Dermis microvascular lymphatic vessel endothelial cell (primary cell): Measurements from ENCODE around the gene HIBADH. TPM values are rescaled to one million over a fixed set of nuclear protein-coding genes. Genes with fewer than 3 reads are reported as not detected.
A peak's percentile ranks its signal among the peaks of the same experiment; 100 is the strongest.
"Not testable (repeated sequence)": the region's sequence is repeated elsewhere in the genome, so short reads cannot be mapped to it uniquely, and the experiment has no call there.

ENCODE experiments used
- DNase-seq, 2 donors: peaks; one replicate each; pipeline versions ENCODE4 v3.0.0 to v3.0.0-alpha.2; 2010; ENCODE audit warnings: low read depth in 2 of 2
- total RNA-seq: library from RNA; depleted of rRNA; stranded (reverse); fragments of >200 nt; gene quantifications from 2 replicates; pipeline ENCODE4 v1.2.1, GENCODE V29; 2014

The HIBADH gene
- total RNA-seq, 1 donor from 2014 or later, result 23.5 TPM

GRCh38 chr7:27680610-27681009 lies 17.9 kb upstream of the HIBADH start:
- no peak for DNase-seq

GRCh38 chr7:27678617-27679260 lies 16.1 kb upstream of the HIBADH start:
- peak in 1 of 2 donors; percentile 35 for DNase-seq

- DNase-seq, result peak in 1 of 2 donors; percentile 73
Measured at GRCh38 chr7:27677912-27678612, 15.4 kb upstream of the HIBADH start.

GRCh38 chr7:27674126-27674525 lies 11.4 kb upstream of the HIBADH start:
- DNase-seq, result not testable (repeated sequence)

- DNase-seq, result no peak
Measured at GRCh38 chr7:27671675-27672074, 9.0 kb upstream of the HIBADH start.

GRCh38 chr7:27670676-27671075 lies 8.0 kb upstream of the HIBADH start:
- DNase-seq, result no peak

GRCh38 chr7:27670177-27670576 lies 7.5 kb upstream of the HIBADH start:
- DNase-seq, result no peak

- DNase-seq, result no peak
Measured at GRCh38 chr7:27665531-27665930, 2.8 kb upstream of the HIBADH start.

GRCh38 chr7:27663989-27664331 lies 1.3 kb upstream of the HIBADH start:
- DNase-seq, result no peak

GRCh38 chr7:27661811-27662489 lies 733 bp downstream of the HIBADH start:
- DNase-seq, result peak in 1 of 2 donors; percentile 25

- no peak for DNase-seq
Measured at GRCh38 chr7:27656724-27657123, 6.0 kb downstream of the HIBADH start.

- no peak for DNase-seq
Measured at GRCh38 chr7:27655184-27655583, 7.5 kb downstream of the HIBADH start.

GRCh38 chr7:27652518-27652917 lies 10.2 kb downstream of the HIBADH start:
- no peak for DNase-seq

GRCh38 chr7:27651702-27652101 lies 11.0 kb downstream of the HIBADH start:
- DNase-seq, result no peak

- DNase-seq, result no peak
Measured at GRCh38 chr7:27650283-27650682, 12.4 kb downstream of the HIBADH start.

GRCh38 chr7:27647489-27647888 lies 15.2 kb downstream of the HIBADH start:
- no peak for DNase-seq

- DNase-seq, result peak in 1 of 2 donors; percentile 75
Measured at GRCh38 chr7:27647046-27647445, 15.6 kb downstream of the HIBADH start.

GRCh38 chr7:27642271-27642670 lies 20.4 kb downstream of the HIBADH start:
- DNase-seq, result no peak

- peak; percentile 6 to 30 for DNase-seq
Measured at GRCh38 chr7:27641581-27642230, 21.0 kb downstream of the HIBADH start.

GRCh38 chr7:27640884-27641574 lies 21.7 kb downstream of the HIBADH start:
- peak; percentile 51 to 93 for DNase-seq

GRCh38 chr7:27639851-27640250 lies 22.8 kb downstream of the HIBADH start:
- no peak for DNase-seq

- DNase-seq, result not testable (repeated sequence)
Measured at GRCh38 chr7:27639048-27639447, 23.6 kb downstream of the HIBADH start.
